OCI-LY3 (cell line): ENCODE results near the gene F5.

Experiments
- H2AFZ ChIP-seq: fragments of 200-600, 300-600 bp; shearing (Covaris generic); 2 replicates; pipeline ENCODE4 v1.6.0; 2014; ENCODE audit warnings: antibody characterized with exemption, low read depth, low read length
- H3K27ac ChIP-seq: fragments of 200-600, 300-600 bp; sonication (generic); 2 replicates; pipeline ENCODE4 v1.5.1; 2014; ENCODE audit warnings: mild to moderate bottlenecking, low read length, moderate library complexity, mixed read lengths
- H3K27me3 ChIP-seq: fragments of 200-600, 300-600 bp; sonication (generic); 2 replicates; pipeline ENCODE4 v1.6.1; 2014; ENCODE audit warnings: low read depth, low read length, mixed read lengths
- H3K36me3 ChIP-seq: fragments of 200-600, 300-600 bp; sonication (generic); replicated peaks from 2 replicates; pipeline ENCODE3; 2014; ENCODE audit warnings: low read depth, low read length, mixed read lengths
- H3K4me1 ChIP-seq: fragments of 300-600, 200-600 bp; sonication (generic); 2 replicates; pipeline ENCODE4 v1.6.1; 2014; ENCODE audit warnings: low read length, mixed read lengths
- H3K4me2 ChIP-seq: fragments of 200-600, 300-600 bp; sonication (generic); 2 replicates; pipeline ENCODE4 v1.6.1; 2014; ENCODE audit warnings: low read length, mixed read lengths
- H3K4me3 ChIP-seq: fragments of 300-600, 200-600 bp; sonication (generic); 2 replicates; pipeline ENCODE4 v1.5.1; 2014; ENCODE audit warnings: antibody characterized with exemption, mild to moderate bottlenecking, low read length, moderate library complexity
- H3K79me2 ChIP-seq: fragments of 300-600, 200-600 bp; shearing (Covaris generic); 2 replicates; pipeline ENCODE4 v1.6.1; 2014; ENCODE audit warnings: mild to moderate bottlenecking, low read length, mixed read lengths
- H3K9ac ChIP-seq: fragments of 300-600, 200-600 bp; shearing (Covaris generic); 2 replicates; pipeline ENCODE4 v1.6.0; 2014; ENCODE audit warnings: mild to moderate bottlenecking, low read length, moderate library complexity
- H3K9me3 ChIP-seq: fragments of 200-600, 300-600 bp; shearing (Covaris generic); 2 replicates; pipeline ENCODE4 v1.6.1; 2014; ENCODE audit warnings: low read length, mixed read lengths; ENCODE audit not compliant: insufficient read depth
- H4K20me1 ChIP-seq: fragments of 200-600, 300-600 bp; sonication (generic); 2 replicates; pipeline ENCODE4 v1.6.1; 2016; ENCODE audit warnings: low read length, mixed read lengths; ENCODE audit not compliant: insufficient read depth
- CTCF ChIP-seq: fragments of 200-600, 300-600 bp; sonication (generic); IDR thresholded peaks from 2 replicates; pipeline ENCODE4 v1.5.1; 2014; ENCODE audit warnings: antibody characterized with exemption, low read length, low read depth
- EZH2phosphoT487 ChIP-seq: fragments of 200-600 bp; shearing (Covaris generic); IDR thresholded peaks from 2 replicates; pipeline ENCODE4 v1.6.1; 2018; ENCODE audit warnings: antibody characterized with exemption, mixed run types, low read depth

F5 gene

GRCh38 chr1:169586395-169587255 lies at the start of gene F5:
TSS of gene F5 (minus strand) at chr1:169586481. CDS start at chr1:169586386, 95 bp downstream.
- Histone ChIP-seq H3K4me2 (peak within 1 kb of the TSS; percentile 98), H3K27ac (peak within 1 kb of the TSS; percentile 88), H3K9me3 (no peaks in the 10 kb centered on the region), H4K20me1 (peaks cover 15% of the 10 kb centered on the region; the same call in 1 of the 2 replicates), H2AFZ (peak within 1 kb of the TSS; percentile 58), H3K36me3 (peaks cover 35% of the 10 kb centered on the region), H3K27me3 (no peaks in the 10 kb centered on the region), H3K79me2 (peaks cover 59% of the 10 kb centered on the region), H3K9ac (peak within 1 kb of the TSS; percentile 82), H3K4me3 (peak within 1 kb of the TSS; percentile 88), H3K4me1 (peaks cover 74% of the 10 kb centered on the region)
- peak; percentile 88 for TF ChIP-seq CTCF
- TF ChIP-seq EZH2phosphoT487: no peak

- peaks cover 28% of the 10 kb centered on the region for H3K36me3 ChIP-seq
- H3K4me2 ChIP-seq: no peak overlapping the region
- no peak overlapping the region for H3K9ac ChIP-seq
- H3K4me1 ChIP-seq: peaks cover 6% of the 10 kb centered on the region; the same call in 1 of the 2 replicates
- TF ChIP-seq CTCF: no peak
- TF ChIP-seq EZH2phosphoT487: no peak
- H2AFZ ChIP-seq: no peak overlapping the region
- H3K27ac ChIP-seq: no peak overlapping the region
- no peak overlapping the region for H3K4me3 ChIP-seq
- peaks cover 41% of the 10 kb centered on the region for H3K9me3 ChIP-seq
- H3K79me2 ChIP-seq: no peaks in the 10 kb centered on the region
- no peaks in the 10 kb centered on the region for H3K27me3 ChIP-seq
- no peaks in the 10 kb centered on the region for H4K20me1 ChIP-seq
Measured at GRCh38 chr1:169634877-169635276, 48.6 kb upstream of the F5 start.

GRCh38 chr1:169634145-169634544 lies 47.9 kb upstream of the F5 start:
- Histone ChIP-seq H4K20me1 (no peaks in the 10 kb centered on the region), H2AFZ (no peak overlapping the region), H3K4me3 (no peak overlapping the region), H3K27ac (no peak overlapping the region), H3K9me3 (peaks cover 41% of the 10 kb centered on the region), H3K9ac (no peak overlapping the region), H3K36me3 (peaks cover 28% of the 10 kb centered on the region), H3K4me1 (peaks cover 6% of the 10 kb centered on the region; the same call in 1 of the 2 replicates), H3K27me3 (no peaks in the 10 kb centered on the region), H3K79me2 (no peaks in the 10 kb centered on the region), H3K4me2 (no peak overlapping the region)
- TF ChIP-seq EZH2phosphoT487: no peak
- no peak for TF ChIP-seq CTCF

- no peak overlapping the region for H3K9ac ChIP-seq
- no peak overlapping the region for H3K4me3 ChIP-seq
- peaks cover 6% of the 10 kb centered on the region; the same call in 1 of the 2 replicates for H3K4me1 ChIP-seq
- TF ChIP-seq CTCF (no peak), EZH2phosphoT487 (no peak)
- peaks cover 41% of the 10 kb centered on the region for H3K9me3 ChIP-seq
- H4K20me1 ChIP-seq: no peaks in the 10 kb centered on the region
- no peak overlapping the region for H3K4me2 ChIP-seq
- H3K27ac ChIP-seq: no peak overlapping the region
- H3K27me3 ChIP-seq: no peaks in the 10 kb centered on the region
- no peak overlapping the region for H2AFZ ChIP-seq
- no peaks in the 10 kb centered on the region for H3K79me2 ChIP-seq
- H3K36me3 ChIP-seq: peaks cover 28% of the 10 kb centered on the region
Measured at GRCh38 chr1:169631249-169631648, 45.0 kb upstream of the F5 start.
